SU-DHL-6 (cell line): ENCODE measurements around the gene CDKN1A.

Experiments used
- H2AFZ ChIP-seq: fragments of 200-600 bp; sonication (generic); 2 replicates; pipeline ENCODE4 v1.6.1; 2014; ENCODE audit warnings: low read depth, mild to moderate bottlenecking, moderate library complexity, mixed read lengths, antibody characterized with exemption, low read length; ENCODE audit not compliant: severe bottlenecking
- H3F3A ChIP-seq: fragments of 200-600 bp; shearing (Covaris generic); 2 replicates; pipeline ENCODE4 v1.6.0; 2016; ENCODE audit warnings: antibody characterized with exemption, mild to moderate bottlenecking; ENCODE audit not compliant: insufficient read depth
- H3K27ac ChIP-seq: fragments of 200-600 bp; sonication (generic); 2 replicates; pipeline ENCODE4 v1.5.1; 2016; ENCODE audit warnings: low read depth, mild to moderate bottlenecking, low read length, moderate library complexity, mixed read lengths
- H3K27me3 ChIP-seq: fragments of 200-600 bp; sonication (generic), shearing (Covaris generic); 2 replicates; pipeline ENCODE4 v1.6.0; 2014; ENCODE audit warnings: mild to moderate bottlenecking, low read length
- H3K36me3 ChIP-seq: fragments of 200-600 bp; sonication (generic); 2 replicates; pipeline ENCODE4 v1.6.1; 2014; ENCODE audit warnings: mild to moderate bottlenecking, low read length, mixed read lengths
- H3K4me2 ChIP-seq: fragments of 300-600, 200-600 bp; shearing (Covaris generic), sonication (generic); 2 replicates; pipeline ENCODE4 v1.6.0; 2014; ENCODE audit warnings: low read length, low read depth, mild to moderate bottlenecking; ENCODE audit not compliant: poor library complexity, severe bottlenecking
- H3K4me3 ChIP-seq: fragments of 200-600 bp; sonication (generic); 2 replicates; pipeline ENCODE4 v1.5.1; 2014; ENCODE audit warnings: antibody characterized with exemption, low read length, mild to moderate bottlenecking, mixed read lengths; ENCODE audit not compliant: insufficient read depth, poor library complexity, severe bottlenecking
- H3K79me2 ChIP-seq: fragments of 200-600 bp; sonication (generic); 2 replicates; pipeline ENCODE4 v1.6.1; 2014; ENCODE audit warnings: mild to moderate bottlenecking, low read length, moderate library complexity; ENCODE audit not compliant: insufficient read depth
- H3K9ac ChIP-seq: fragments of 200-600 bp; sonication (generic); 2 replicates; pipeline ENCODE4 v1.7.0; 2014; ENCODE audit warnings: mild to moderate bottlenecking, low read length
- H3K9me2 ChIP-seq: fragments of 200-600 bp; sonication (generic); replicated peaks from 2 replicates; pipeline ENCODE4 v1.6.1; 2014; ENCODE audit warnings: low read length; ENCODE audit not compliant: insufficient read depth
- H3K9me3 ChIP-seq: fragments of 200-600 bp; sonication (generic); 2 replicates; pipeline ENCODE4 v1.6.1; 2014; ENCODE audit warnings: low read length, mixed read lengths; ENCODE audit not compliant: insufficient read depth
- H4K20me1 ChIP-seq: fragments of 200-600 bp; sonication (generic); 2 replicates; pipeline ENCODE4 v1.6.1; 2014; ENCODE audit warnings: low read depth, mild to moderate bottlenecking, antibody characterized with exemption, low read length, moderate library complexity, mixed read lengths
- EZH2phosphoT487 ChIP-seq: fragments of 200-600 bp; sonication (generic), shearing (Covaris generic); conservative IDR thresholded peaks from 2 replicates; pipeline ENCODE4 v1.6.1; 2018; ENCODE audit warnings: mild to moderate bottlenecking, antibody characterized with exemption, low read length, moderate library complexity, mixed read lengths
- TF ChIP-seq, protein P1 (sequence below): fragments of 200-600 bp; sonication (generic); IDR thresholded peaks from one replicate; pipeline ENCODE4 v1.5.1; 2017; ENCODE audit warnings: antibody characterized with exemption, mild to moderate bottlenecking, low read length, moderate library complexity; ENCODE audit not compliant: insufficient read depth, poor library complexity, severe bottlenecking

CDKN1A gene

DNA sequence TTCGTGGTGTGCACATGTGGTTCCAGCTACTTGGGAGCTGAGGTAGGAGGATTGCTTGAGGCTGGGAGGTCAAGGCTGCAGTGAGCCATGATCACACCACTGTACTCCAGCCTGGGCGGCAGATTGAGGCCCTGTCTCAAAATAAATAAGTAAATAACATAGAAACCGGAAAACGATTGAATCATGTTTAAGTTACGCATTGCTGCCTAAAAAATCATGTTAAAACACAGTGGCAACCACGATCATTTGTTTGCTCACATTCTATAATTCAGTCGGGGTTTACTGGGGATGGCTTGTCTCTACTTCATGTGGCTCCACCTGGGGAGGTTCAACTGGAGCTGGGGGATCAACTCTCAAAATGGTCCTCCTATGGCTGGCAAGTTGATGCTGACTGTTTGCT is 8.2 kb upstream of the CDKN1A start:
- no peaks in the 10 kb centered on the region for H4K20me1 ChIP-seq
- no peak overlapping the region for H2AFZ ChIP-seq
- H3K79me2 ChIP-seq: no peaks in the 10 kb centered on the region
- 0 out of 2 replicates have a peak, but pooled peaks cover 5% of the 10 kb centered on the region for H3F3A ChIP-seq
- TF ChIP-seq EZH2phosphoT487: no peak
- TF ChIP-seq, protein P1, sequence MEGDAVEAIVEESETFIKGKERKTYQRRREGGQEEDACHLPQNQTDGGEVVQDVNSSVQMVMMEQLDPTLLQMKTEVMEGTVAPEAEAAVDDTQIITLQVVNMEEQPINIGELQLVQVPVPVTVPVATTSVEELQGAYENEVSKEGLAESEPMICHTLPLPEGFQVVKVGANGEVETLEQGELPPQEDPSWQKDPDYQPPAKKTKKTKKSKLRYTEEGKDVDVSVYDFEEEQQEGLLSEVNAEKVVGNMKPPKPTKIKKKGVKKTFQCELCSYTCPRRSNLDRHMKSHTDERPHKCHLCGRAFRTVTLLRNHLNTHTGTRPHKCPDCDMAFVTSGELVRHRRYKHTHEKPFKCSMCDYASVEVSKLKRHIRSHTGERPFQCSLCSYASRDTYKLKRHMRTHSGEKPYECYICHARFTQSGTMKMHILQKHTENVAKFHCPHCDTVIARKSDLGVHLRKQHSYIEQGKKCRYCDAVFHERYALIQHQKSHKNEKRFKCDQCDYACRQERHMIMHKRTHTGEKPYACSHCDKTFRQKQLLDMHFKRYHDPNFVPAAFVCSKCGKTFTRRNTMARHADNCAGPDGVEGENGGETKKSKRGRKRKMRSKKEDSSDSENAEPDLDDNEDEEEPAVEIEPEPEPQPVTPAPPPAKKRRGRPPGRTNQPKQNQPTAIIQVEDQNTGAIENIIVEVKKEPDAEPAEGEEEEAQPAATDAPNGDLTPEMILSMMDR: no peak
- no peak overlapping the region for H3K4me3 ChIP-seq
- no peak overlapping the region for H3K9ac ChIP-seq
- no peaks in the 10 kb centered on the region for H3K9me2 ChIP-seq
- no peak overlapping the region for H3K27ac ChIP-seq
- no peaks in the 10 kb centered on the region for H3K36me3 ChIP-seq
- no peak overlapping the region for H3K4me2 ChIP-seq
- no peaks in the 10 kb centered on the region for H3K27me3 ChIP-seq
- no peaks in the 10 kb centered on the region for H3K9me3 ChIP-seq

DNA sequence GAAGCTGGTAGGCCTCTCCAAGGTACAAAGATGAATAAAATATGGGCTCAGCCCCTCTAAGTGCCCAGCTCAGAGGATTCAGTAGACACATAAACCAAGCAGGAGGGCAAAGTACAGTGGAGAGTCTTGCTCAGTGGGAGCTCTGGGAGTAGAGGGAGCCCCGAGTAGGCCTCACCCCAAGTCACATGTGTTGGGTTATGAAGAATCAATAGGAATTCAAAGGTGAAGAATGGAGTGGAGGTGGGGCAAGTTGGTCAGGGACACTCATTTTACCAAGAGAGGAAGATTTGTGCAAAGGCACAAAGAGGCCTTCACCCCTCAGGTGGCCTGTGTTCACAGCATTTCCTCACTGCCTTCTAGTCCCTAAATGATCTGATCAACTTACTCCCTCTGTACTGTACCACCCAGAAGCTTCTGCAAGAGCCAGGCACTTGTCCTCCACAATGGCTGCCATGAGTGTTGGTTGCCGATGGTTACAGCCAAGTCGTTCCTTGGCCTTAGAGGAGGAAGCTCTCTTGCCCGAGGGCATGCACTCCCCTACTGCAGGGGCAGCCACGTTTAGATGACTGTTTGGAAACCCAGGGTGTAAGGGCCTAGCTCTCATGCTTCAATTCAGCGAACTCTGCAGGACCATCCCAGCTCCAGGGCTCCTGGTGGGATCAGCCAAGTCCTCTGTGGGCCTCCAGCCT is 6.7 kb upstream of the CDKN1A start:
- no peak overlapping the region for H3K4me3 ChIP-seq
- no peaks in the 10 kb centered on the region for H3K27me3 ChIP-seq
- no peaks in the 10 kb centered on the region for H3K79me2 ChIP-seq
- TF ChIP-seq, protein P1: no peak
- no peak for TF ChIP-seq EZH2phosphoT487
- no peak overlapping the region for H3K9ac ChIP-seq
- H2AFZ ChIP-seq: no peak overlapping the region
- 0 out of 2 replicates have a peak, but pooled peaks cover under 1% of the 10 kb centered on the region for H3F3A ChIP-seq
- H3K27ac ChIP-seq: no peak overlapping the region
- H3K9me2 ChIP-seq: no peaks in the 10 kb centered on the region
- H3K36me3 ChIP-seq: no peaks in the 10 kb centered on the region
- no peak overlapping the region for H3K4me2 ChIP-seq
- no peaks in the 10 kb centered on the region for H4K20me1 ChIP-seq
- H3K9me3 ChIP-seq: no peaks in the 10 kb centered on the region

DNA sequence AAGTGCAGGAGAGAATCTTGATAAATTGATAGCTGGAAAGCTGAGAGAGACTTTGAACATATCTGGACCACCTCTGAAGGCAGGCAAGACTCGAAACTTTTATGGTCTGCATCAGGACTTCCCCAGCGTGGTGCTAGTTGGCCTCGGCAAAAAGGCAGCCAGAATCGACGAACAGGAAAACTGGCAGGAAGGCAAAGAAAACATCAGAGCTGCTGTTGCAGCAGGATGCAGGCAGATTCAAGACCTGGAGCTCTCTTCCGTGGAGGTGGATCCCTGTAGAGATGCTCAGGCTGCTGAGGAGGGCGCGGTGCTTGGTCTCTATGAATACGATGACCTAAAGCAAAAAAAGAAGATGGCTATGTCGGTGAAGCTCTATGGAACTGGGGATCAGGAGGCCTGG is 4.6 kb upstream of the CDKN1A start:
- no peaks in the 10 kb centered on the region for H4K20me1 ChIP-seq
- no peak overlapping the region for H3K27ac ChIP-seq
- TF ChIP-seq, protein P1: no peak
- TF ChIP-seq EZH2phosphoT487: no peak

More for the DNA sequence above, 4.6 kb upstream of the CDKN1A start:
- H2AFZ ChIP-seq: no peak overlapping the region
- H3K36me3 ChIP-seq: no peaks in the 10 kb centered on the region
- no peak overlapping the region for H3K4me3 ChIP-seq
- H3K4me2 ChIP-seq: no peak overlapping the region
- H3F3A ChIP-seq: peaks cover 13% of the 10 kb centered on the region
- H3K9me2 ChIP-seq: no peaks in the 10 kb centered on the region
- H3K27me3 ChIP-seq: no peaks in the 10 kb centered on the region
- H3K79me2 ChIP-seq: no peaks in the 10 kb centered on the region
- H3K9me3 ChIP-seq: no peaks in the 10 kb centered on the region
- H3K9ac ChIP-seq: no peak overlapping the region
